Measurements from ENCODE around the gene NEURL4.

DNA sequence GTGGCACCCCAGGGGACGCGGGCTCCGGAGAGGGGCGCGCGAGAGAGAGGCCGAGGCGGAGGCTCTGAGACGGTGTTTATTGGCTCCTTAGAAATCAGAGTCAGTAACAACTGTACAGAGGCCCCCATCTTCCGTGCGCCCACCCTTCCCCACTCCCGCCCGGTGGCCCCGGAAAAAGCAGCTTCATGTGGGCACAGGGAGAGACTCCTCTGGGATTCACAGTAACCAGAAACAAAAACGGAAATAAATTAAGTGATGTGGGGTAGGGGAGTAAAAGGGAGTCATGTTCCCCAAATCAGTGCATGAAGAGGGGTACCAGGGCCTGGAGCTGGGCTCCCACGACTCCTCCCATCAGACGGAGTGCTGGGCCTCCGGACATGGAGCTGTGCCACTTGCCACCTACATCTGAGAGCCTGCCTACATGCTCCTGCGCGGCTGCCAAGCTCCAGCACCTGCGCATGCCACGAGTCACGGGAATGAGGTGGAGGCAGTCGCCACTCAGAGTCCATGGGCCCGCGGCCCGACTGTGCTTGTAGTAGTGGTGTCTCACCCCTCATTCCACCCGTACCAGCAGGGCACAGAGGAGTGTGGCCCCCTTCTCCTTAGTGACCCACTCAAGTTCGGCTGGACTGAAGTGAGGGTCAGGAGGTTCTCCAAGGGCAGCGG lies 13.4 kb downstream of the NEURL4 start:
- TF ChIP-seq, protein P1, sequence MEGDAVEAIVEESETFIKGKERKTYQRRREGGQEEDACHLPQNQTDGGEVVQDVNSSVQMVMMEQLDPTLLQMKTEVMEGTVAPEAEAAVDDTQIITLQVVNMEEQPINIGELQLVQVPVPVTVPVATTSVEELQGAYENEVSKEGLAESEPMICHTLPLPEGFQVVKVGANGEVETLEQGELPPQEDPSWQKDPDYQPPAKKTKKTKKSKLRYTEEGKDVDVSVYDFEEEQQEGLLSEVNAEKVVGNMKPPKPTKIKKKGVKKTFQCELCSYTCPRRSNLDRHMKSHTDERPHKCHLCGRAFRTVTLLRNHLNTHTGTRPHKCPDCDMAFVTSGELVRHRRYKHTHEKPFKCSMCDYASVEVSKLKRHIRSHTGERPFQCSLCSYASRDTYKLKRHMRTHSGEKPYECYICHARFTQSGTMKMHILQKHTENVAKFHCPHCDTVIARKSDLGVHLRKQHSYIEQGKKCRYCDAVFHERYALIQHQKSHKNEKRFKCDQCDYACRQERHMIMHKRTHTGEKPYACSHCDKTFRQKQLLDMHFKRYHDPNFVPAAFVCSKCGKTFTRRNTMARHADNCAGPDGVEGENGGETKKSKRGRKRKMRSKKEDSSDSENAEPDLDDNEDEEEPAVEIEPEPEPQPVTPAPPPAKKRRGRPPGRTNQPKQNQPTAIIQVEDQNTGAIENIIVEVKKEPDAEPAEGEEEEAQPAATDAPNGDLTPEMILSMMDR (conservative IDR thresholded peaks at IDR 0.05; ENCODE audit: low read depth, low read length): no peak
- no peak for TF ChIP-seq EZH2 (IDR thresholded peaks at IDR 0.05; ENCODE audit: borderline replicate concordance, low read depth, low read length, poor library complexity, severe bottlenecking)

Data from A673 (cell line).